Erythroblast (primary cell): Measurements from ENCODE around the gene UROD.

ENCODE experiments used
- GATA1 ChIP-seq: IDR thresholded peaks from 2 replicates; pipeline ENCODE4 v1.6.1; 2011; ENCODE audit warnings: low read depth, mild to moderate bottlenecking, control low read depth, low read length, moderate library complexity
- POLR2A ChIP-seq: IDR thresholded peaks from 2 replicates; pipeline ENCODE4 v1.6.1; 2011; ENCODE audit warnings: mild to moderate bottlenecking, low read length

DNA sequence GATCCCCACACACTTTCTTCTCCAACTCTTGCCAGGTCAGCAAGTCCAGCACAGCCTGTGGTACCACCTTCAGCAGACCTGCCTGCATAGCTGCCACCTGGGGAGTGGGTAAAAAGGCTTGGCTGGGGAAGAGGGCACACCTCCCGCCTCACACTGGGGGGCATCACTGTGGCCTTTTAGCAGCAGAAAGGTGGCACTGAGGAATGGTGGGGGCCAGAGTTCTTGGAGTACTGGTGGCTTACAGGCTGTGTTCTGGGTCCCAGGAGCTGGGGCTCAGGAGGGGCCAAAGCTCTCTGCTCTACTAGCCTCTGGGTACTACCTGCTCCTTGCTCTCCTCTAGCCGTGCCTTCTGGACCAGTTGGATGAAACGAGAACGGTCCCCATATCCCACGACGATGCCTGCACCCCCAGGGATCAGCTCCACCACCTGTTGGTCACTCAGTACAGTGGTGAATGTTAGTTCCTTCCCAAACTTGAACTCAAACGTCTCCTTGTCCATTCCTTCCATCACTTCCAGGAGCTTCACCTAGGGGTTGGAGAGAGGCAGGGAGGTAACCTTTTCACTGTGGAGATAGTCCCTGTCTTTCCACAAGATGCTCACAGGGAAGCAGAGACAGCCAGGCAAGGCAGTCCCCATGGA is 7.7 kb upstream of the UROD start:
- TF ChIP-seq POLR2A (no peak), GATA1 (no peak)
